Endothelial cell (in vitro differentiated cells): Measurements from ENCODE around the gene MYO5A. TPM values are rescaled to one million over a fixed set of nuclear protein-coding genes. Genes with fewer than 3 reads are reported as not detected.

Experiments used
- DNase-seq: peaks from one replicate; pipeline ENCODE4 v3.0.0; 2021; ENCODE audit warnings: low spot score
- H3K27ac Mint-ChIP-seq: one replicate; pipeline ENCODE4 v1.8.0; 2021; ENCODE audit warnings: mixed read lengths, inconsistent platforms; ENCODE audit not compliant: unreplicated experiment
- H3K27me3 Mint-ChIP-seq: one replicate; pipeline ENCODE4 v1.8.0; 2021; ENCODE audit warnings: mild to moderate bottlenecking, moderate library complexity, mixed read lengths, inconsistent platforms; ENCODE audit not compliant: unreplicated experiment
- H3K36me3 Mint-ChIP-seq: one replicate; pipeline ENCODE4 v1.8.0; 2021; ENCODE audit warnings: mild to moderate bottlenecking, low read depth, mixed read lengths, inconsistent platforms; ENCODE audit not compliant: unreplicated experiment
- H3K4me1 Mint-ChIP-seq: one replicate; pipeline ENCODE4 v1.8.0; 2021; ENCODE audit warnings: mild to moderate bottlenecking, mixed read lengths, inconsistent platforms; ENCODE audit not compliant: unreplicated experiment
- H3K4me3 Mint-ChIP-seq: one replicate; pipeline ENCODE4 v1.8.0; 2021; ENCODE audit warnings: mild to moderate bottlenecking, mixed read lengths, inconsistent platforms; ENCODE audit not compliant: unreplicated experiment
- H3K9me3 Mint-ChIP-seq: one replicate; pipeline ENCODE4 v1.8.0; 2021; ENCODE audit warnings: mixed read lengths, inconsistent platforms; ENCODE audit not compliant: unreplicated experiment
- CTCF ChIP-seq: fragments of 200-600 bp; sonication (generic); IDR thresholded peaks from one replicate; pipeline ENCODE4 v1.5.0; 2021; ENCODE audit warnings: antibody characterized with exemption; ENCODE audit not compliant: unreplicated experiment
- total RNA-seq: library from RNA; stranded (reverse); fragmentation: NEBNext Ultra II Directional; extraction: Animal tissue kit (Norgen Biotek cat#: 25700); gene quantifications from one replicate; pipeline ENCODE4 v1.2.1, GENCODE V29; 2021; ENCODE audit not compliant: unreplicated experiment

Gene MYO5A
- total RNA-seq, 1 donor from 2014 or later: 9.1 TPM

GRCh38 chr15:52563501-52564060 is 34.9 kb upstream of the MYO5A start:
- no peaks in the 10 kb centered on the region for H3K36me3 Mint-ChIP-seq
- H3K4me1 Mint-ChIP-seq: peaks cover 13% of the 10 kb centered on the region
- H3K27ac Mint-ChIP-seq: no peak overlapping the region
- no peaks in the 10 kb centered on the region for H3K9me3 Mint-ChIP-seq
- H3K27me3 Mint-ChIP-seq: peaks cover 4% of the 10 kb centered on the region
- TF ChIP-seq CTCF: no peak
- no peak for DNase-seq
- no peak overlapping the region for H3K4me3 Mint-ChIP-seq

GRCh38 chr15:52559575-52559974 is 30.9 kb upstream of the MYO5A start:
- Mint-ChIP-seq H3K4me3 (no peak overlapping the region), H3K4me1 (peaks cover 2% of the 10 kb centered on the region), H3K27ac (no peak overlapping the region), H3K36me3 (no peaks in the 10 kb centered on the region), H3K9me3 (no peaks in the 10 kb centered on the region), H3K27me3 (no peaks in the 10 kb centered on the region)
- TF ChIP-seq CTCF: no peak
- no peak for DNase-seq

GRCh38 chr15:52559022-52559421 is 30.3 kb upstream of the MYO5A start:
- Mint-ChIP-seq H3K4me1 (peaks cover 2% of the 10 kb centered on the region), H3K27ac (no peak overlapping the region), H3K27me3 (no peaks in the 10 kb centered on the region), H3K4me3 (no peak overlapping the region), H3K9me3 (no peaks in the 10 kb centered on the region), H3K36me3 (no peaks in the 10 kb centered on the region)
- TF ChIP-seq CTCF: no peak
- DNase-seq: no peak

DNA sequence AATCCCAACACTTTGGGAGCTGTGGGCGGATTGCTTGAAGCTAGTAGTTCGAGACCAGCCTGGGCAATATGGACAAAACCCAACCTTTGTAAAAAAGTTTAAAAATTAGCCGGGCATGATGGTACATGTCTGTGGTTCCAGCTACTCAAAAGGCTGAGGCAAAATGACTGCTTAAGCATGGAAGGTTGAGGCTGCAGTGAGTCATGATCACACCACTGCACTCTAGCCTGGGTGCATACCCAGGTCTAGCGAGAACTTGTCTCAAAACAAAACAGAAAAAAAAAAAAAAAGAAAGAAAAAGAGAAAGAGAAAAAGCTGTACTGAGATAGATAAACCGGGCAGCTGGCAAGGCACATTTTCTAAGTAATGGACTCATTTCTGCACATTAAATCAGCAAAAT is 29.5 kb upstream of the MYO5A start:
- TF ChIP-seq CTCF: no peak
- Mint-ChIP-seq H3K4me1 (peaks cover 2% of the 10 kb centered on the region), H3K9me3 (no peaks in the 10 kb centered on the region), H3K36me3 (no peaks in the 10 kb centered on the region), H3K27me3 (no peaks in the 10 kb centered on the region), H3K4me3 (no peak overlapping the region), H3K27ac (no peak overlapping the region)
- DNase-seq: no peak

- Mint-ChIP-seq H3K36me3 (no peaks in the 10 kb centered on the region), H3K9me3 (no peaks in the 10 kb centered on the region), H3K4me1 (peaks cover 2% of the 10 kb centered on the region), H3K4me3 (no peak overlapping the region), H3K27me3 (no peaks in the 10 kb centered on the region), H3K27ac (no peak overlapping the region)
- no peak for TF ChIP-seq CTCF
- DNase-seq: no peak
Observed at GRCh38 chr15:52557274-52557641, 28.6 kb upstream of the MYO5A start.
